HUDEP-2 (cell line): ENCODE results near the gene PRDM8.
A peak's percentile ranks its signal among the peaks of the same experiment; 100 is the strongest.
"Not testable (repeated sequence)": the region's sequence is repeated elsewhere in the genome, so short reads cannot be mapped to it uniquely, and the experiment has no call there.

ENCODE experiments used
- DNase-seq, 76 experiments: peaks; one replicate each; lab custom pipeline; 2025; ENCODE audit not compliant: unreplicated experiment in 76 of 76; lab: John Stamatoyannopoulos, UW

Gene PRDM8

DNA sequence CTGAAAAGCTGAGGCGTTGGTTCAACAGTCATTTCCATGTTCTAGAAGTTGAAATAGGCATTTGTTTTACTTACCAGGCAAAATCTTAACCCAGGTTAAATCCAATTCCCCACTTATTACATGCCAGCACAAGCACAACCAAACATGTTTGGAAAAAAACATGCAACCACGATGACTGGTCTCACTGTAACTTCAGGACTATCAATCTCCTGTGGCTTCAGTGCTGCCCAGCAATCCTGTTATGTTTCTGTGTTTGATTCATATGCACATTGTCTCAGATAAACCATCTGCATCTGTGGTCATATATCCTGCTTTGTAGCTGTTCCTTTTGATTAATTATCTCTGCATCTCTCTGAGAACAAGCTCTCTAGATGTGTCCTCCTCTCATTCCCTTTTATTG, 28.3 kb downstream of the PRDM8 start:
- no peak for DNase-seq

DNA sequence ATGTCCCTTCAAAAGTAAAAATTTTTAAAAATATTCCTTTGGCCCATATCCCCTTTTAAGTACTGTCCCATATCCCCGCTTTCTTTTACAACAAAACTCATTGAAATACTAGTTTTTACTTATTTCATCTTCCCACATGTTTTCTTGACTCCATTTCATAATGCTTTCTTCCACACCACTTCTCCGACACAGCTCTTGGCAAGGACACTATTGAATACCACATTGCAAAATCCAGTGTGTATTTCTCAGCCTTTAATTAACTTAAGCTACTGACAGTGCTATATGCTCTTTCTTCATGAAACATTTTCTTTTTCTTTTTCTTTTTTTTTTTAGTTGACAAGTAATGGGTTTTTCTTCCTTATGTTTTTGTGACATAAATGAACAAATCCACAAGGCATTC, 28.8 kb downstream of the PRDM8 start:
- no peak for DNase-seq

GRCh38 chr4:80228460-80228859, 31.2 kb downstream of the PRDM8 start:
- no peak for DNase-seq

GRCh38 chr4:80229128-80229527, 31.8 kb downstream of the PRDM8 start:
- no peak for DNase-seq

- DNase-seq, result no peak
These were observed 32.3 kb downstream of the PRDM8 start for GRCh38 chr4:80229590-80229989.

DNA sequence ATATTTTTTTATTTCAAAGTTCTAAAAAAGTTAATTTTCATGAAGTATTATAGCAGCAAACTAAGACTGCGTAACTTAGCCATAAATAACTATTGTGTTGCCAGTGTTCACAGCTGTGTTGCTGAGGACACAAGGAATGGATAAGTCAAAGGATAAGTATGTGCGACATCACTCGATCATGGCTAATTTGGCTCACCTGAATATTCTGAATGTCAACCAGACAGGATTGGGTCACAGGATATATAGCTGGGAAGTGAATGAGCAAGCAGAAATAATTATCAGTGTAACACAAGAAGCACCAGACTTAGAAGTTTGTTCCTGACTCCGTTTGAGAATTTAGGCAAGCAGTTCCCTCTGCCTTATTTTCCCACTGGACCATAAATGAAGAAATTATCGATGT, 33.9 kb downstream of the PRDM8 start:
- DNase-seq, result no peak

- DNase-seq, result no peak
These were observed 35.5 kb downstream of the PRDM8 start for GRCh38 chr4:80232707-80233370.

DNA sequence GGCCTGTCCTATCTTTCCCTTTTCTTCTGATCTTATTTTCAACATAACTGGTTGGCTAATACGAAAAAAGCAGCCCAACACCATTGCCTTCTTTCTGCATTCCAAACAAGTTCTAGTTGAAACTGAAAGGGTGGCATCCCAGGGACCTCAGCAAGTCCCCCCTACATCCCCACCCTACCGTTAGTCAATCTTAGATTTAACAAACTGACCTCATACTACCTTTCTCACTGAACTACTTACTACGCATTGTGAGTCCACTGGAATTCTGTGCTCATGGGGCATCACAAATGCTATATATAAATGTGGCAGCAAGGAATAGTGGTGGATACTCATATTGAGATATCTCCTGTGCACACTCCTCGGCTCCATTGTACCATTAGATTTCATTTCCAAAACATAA, 36.1 kb downstream of the PRDM8 start:
- no peak for DNase-seq

GRCh38 chr4:80235451-80235850, 38.1 kb downstream of the PRDM8 start:
- DNase-seq, result no peak

DNA sequence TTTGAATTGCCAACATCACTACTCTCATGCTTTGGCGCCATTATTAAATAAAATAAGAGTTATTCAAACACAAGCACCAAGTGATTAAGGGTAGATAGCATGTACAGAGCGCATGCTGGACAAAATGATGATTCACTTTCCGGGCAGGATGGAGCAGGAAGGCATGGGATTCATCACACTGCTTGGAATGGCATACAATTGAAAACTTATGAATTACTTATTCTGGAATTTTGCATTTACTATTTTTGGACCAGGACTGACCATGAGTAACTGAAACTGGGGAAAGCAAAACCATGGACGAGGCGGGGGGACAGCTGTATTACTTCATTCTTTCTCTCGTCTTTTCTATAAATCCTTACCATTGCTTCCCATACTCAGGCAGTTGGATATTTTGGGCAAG, 40.7 kb downstream of the PRDM8 start:
- no peak for DNase-seq

- DNase-seq, result no peak
These were observed 42.3 kb downstream of the PRDM8 start for GRCh38 chr4:80239480-80240150.

DNA sequence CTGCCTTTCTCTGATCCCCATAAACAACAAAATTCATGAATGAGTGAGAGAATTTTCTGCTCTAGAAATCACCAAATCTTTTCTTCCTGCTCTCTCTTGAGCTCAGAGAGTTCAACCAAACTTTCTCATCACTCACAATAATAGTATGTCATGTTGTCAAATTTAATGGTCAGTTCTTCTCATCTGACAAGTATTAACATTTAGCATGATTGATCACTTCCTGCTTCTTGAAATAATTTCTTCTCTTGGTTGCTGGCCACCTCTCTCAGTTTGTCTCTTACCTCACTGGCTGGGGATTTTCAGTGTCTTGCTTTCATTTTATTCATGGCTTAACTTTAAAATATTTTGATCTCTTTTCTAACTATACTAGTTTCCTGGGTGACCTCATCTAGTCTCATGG, 43.7 kb downstream of the PRDM8 start:
- no peak for DNase-seq

- DNase-seq, result no peak
These were observed 46.1 kb downstream of the PRDM8 start for GRCh38 chr4:80243274-80244018.

DNA sequence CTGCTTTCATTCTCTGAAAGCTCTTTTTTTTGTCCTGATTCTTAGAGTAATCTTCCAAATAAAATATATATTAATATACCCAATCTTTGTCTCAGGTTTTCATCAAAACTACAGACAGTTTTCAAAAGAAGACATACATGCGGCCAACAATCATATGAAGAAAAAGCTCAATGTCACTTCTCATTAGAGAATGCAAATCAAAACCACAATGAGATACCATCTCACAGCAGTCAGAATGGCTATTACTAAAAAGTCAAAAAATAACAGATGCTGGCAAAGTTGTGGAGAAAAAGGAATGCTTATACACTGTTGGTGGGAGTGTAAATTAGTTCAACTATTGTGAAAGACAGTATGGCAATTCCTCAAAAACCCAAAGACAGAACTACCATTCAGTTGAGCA, 50.2 kb downstream of the PRDM8 start:
- not testable (repeated sequence) for DNase-seq

DNA sequence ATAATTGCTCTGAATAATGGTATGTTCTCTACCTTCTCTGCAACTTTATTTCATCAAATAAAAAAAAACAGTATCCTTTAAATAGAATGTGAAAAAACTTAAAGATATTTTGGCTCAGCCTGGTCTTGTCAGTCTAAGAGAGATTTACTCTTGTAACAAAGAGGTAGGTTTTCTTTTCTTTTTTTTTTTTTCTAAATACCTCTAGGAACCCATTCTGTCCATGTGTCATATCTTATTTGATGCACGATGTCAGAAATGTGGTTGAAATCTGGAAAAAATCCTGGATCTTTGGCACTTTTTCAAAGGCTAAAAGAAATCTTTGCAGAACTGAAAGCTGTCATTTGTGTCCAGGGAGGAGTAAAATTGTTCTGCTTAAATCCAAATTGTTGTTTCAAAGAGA, 51.8 kb downstream of the PRDM8 start:
- no peak for DNase-seq

GRCh38 chr4:80252427-80252826, 55.1 kb downstream of the PRDM8 start:
- DNase-seq, result peak in 2 of 76 experiments; percentile 3 to 12

- no peak for DNase-seq
These were observed 55.6 kb downstream of the PRDM8 start for GRCh38 chr4:80252953-80253352.

DNA sequence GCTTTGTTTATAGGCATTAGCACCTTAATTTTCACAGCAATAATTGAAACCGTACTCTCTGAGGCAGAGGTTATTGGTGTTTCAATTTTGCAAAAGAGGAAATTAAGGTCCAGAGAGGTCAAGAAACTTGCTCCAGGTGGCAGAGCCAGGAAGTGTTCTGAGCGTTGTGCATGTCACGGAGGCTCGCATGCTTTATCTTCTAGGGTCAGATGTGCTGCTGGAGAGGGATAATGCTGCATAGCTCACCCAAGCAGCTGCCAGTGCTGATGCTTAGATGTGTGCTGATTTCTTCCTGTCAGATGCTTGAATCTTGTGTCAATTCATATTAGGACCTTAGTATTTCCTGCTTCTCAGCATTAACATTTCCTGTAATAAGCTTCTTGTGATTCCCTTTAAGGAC, 56.2 kb downstream of the PRDM8 start:
- peak in 66 of 76 experiments; percentile 0 to 81 (median 40) for DNase-seq
